Activated T-cell treated with anti-CD3 and anti-CD28 coated beads, Interleukin-2, amount 50 U/mL, for 48 hours (primary cell): ENCODE data around the gene USP36.

Experiments
- DNase-seq, 2 experiments: peaks; one replicate each; pipeline ENCODE4 v3.0.0-alpha.2; 2020

Gene USP36

DNA sequence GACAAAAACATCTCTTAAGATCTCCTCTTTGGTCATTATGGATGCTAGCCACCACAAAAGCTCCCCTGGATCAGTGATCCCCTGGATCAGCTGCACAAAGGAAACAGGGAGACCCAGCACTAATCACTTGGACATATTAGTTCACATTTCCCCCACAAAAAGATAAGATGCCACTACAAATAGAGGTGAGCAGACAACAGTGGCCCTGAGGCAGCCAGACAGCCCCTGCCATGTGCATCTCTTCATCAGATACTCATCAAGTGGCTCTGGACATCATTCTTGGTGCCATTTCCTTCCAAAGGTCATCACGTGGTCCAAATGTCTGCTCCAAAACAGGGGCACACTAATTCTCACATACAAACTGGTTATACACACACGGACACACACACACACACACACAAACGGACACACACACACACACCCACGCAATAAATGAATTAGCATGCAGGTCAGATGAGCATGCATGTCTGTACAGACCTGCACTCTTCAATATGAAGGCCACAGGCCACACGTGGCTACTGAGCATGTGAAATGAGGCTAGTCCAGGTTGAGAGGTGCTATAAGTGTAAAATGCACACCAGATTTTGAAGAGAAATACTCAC lies 4.1 kb downstream of the USP36 start:
- DNase-seq, result no peak

DNA sequence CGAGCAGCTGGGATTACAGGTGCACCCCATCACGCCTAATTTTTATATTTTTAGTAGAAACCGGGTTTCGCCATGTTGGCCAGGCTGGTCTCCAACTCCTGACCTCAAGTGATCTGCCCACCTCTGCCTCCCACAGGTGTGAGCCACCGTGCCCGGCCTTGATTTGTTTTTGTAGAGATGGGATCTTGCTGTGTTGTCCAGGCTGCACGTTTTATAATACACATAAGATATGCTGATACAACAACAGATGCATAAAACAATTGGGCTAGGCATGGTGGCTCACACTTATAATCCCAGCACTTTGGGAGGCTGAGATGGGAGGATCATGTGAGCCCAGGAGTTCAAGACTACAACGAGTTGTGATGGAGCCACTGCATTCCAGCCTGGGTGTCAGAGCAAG lies 6.0 kb downstream of the USP36 start:
- no peak for DNase-seq

DNA sequence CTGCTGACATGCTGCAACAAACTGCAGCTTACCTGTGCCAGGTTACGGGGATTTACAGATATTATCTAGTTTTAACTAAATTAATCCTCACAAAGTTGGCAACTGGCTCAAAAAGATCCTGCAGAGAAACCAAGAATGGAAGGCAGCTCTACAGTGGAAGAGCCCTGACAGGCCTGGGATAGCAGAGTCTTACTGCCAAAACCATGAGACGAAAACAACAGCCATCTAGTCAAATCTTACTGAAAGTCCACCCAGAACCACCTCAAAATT lies 8.1 kb downstream of the USP36 start:
- no peak for DNase-seq

DNA sequence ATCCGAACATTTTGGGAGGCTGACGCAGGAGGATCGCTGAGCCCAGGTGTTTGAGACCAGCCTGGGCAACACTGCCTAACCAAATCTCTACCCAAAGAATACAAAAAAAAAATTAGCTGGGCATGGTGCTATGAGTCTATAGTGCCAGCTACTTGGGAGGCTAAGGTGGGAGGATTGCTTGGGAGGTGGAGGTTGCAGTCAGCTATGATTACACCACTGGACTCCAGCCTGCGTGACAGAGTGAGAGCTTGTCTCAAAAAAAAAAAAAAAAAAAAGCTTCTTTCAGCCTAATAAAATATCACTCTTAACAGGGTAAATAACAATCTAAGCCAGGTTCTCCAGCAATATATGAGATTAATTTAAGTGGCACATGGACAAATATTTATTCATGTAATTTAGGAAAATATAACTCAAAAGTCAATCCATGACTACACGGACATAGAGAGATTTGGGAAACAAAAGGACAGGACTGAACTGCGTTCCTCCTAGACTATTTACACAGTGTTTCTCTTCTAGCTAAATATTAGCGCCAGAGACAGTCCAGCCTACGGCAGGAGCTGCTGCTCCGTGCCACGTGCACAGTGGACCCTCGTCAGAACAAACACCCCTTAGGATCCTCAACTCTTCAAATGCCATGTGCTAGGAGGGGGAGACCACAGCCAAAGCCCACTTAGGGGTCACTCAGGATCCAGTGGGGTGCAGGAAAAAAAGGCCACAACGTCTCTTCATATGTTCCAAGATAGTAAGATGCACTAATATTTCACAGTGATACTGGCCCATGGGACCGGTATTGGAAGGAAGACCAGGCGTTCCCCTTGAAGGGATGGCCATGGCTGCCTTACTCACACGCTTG lies 8.7 kb downstream of the USP36 start:
- no peak for DNase-seq

DNA sequence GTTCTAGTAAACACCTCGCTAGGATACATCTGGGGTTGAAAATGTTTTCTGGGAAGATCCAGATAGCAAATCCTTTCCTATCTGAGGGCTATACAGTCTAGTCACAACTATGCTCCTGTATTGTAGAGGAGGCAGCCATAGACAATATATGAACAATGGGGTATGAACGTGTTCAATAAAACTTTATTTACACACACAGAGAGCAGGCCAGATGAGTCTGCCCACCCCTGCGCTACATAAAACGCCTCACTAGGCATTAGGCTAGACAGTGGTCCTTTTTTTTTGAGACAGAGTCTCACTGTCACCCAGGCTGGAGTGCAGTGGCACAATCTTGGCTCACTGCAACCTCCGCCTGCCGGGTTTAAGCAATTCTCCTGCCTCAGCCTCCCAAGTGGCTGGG lies 11.1 kb downstream of the USP36 start:
- no peak for DNase-seq

DNA sequence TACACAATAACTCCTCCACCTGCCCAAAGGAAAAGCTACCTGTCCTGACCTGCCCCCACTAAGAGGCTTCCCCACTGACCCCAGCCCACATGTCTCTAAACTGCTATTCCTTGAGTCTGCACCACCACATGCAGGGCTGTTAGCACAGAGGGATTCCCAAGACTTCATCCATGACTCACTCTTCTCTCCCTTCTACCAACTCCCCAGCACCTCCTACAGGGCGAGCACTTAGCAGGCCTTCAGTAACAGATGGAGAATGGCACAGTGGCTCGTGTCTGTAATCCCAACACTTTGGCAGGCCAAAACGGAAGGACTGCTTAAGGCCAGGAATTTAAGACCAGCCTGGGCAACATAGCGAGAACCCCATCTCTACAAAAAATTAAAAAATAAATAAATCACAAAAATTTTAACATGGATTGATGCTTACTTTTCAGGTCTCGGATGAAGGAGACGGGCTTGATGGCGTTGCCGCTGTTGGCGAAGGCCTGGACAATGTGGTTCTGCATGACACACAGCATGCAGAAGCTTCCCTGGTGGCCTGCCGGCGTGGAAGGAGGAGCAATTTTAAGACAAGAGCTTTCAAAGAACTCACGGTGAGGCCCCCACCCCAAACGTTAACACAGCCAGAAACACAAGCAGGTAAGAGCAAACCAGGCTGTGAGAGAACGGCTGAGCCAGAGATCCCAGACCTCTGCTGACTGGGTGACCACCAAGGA lies 12.0 kb downstream of the USP36 start:
- DNase-seq, result no peak

DNA sequence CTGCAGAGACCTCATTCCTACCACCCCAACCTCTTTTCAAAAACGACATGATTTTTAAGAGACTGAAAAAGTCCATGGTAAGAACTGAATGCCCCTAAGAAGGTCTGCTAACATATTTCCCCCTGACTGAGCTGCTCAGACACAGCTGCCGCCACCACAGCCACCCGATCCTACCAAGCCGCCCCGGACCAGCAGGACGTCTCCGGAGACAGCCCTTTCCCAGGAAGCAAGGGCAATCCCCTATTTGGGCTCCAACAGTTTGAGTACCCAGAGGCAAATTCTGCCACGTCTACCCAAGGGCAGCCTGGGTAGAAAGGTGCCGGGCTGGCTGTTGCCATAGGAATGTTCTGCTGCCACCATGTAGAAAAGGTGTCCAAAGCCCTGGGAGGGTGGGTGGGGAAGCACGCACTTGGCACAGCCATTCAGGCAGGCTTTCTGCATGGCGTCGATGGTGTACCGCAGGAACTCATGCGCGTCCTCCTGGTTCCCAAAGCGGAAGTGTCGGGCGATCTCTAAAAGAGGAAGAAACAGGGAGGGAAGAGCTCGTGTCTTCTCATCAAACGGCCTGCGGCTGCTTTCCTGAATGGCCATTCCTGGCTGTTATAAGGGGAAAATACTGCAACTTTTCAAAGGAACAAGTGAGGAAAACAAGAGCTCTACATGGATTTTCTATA lies 13.6 kb downstream of the USP36 start:
- DNase-seq, result no peak

DNA sequence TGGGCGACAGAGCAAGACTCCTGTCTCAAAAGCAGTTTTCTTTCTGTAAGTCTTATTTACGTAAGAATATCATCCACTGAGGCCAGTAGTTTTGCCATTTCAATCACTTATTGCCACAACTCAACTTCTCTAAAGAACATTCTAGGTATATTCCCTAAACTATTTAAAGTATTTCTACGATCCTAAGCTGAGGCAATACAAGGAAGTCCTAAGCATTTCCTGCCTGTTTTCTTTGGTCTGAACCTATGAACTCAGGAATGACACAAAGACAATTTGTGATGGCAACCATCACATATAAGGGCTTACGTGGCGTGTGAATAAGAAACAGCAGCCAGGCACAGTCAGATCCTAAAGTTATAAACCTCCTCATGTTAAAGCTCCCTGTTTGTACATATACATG lies 14.2 kb downstream of the USP36 start:
- DNase-seq, result no peak

DNA sequence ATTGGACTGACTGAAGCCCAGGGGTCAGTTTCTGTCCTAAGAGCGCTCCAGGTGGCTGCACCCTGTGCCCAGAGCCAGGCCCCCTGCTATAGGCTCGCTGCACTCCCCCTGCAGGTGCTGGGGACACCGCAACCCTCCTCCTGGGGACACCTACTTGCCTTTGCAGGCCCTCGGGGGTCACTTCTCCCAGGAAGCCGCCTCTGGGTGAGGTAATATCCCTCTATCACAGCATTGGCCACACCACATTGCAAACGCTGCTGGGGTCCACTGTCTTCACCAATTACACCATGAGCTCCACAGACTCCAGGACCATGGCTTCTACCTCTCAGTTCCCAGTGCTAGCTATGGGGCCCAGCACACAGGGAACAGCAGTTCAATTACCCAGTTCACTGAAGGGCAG lies 14.9 kb downstream of the USP36 start:
- no peak for DNase-seq

DNA sequence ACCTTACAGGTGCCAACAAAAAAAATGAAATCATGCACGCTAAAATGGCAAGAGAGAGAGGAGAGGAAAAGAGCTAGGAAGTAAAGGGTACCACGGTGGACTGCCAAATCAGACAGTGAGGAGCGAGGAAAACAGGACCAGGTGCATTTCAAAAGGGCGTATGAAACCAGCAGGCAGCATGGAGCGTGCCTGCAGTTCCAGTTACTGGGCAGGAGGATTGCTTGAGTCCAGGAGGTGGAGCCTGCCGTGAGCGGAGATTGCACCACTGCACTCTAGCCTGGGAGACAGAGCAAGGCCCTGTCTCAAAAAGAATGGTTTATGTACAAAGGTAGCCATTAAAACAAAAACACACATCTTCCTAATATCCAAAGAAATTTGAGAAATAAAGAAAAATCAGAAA lies 16.4 kb downstream of the USP36 start:
- DNase-seq, result no peak

DNA sequence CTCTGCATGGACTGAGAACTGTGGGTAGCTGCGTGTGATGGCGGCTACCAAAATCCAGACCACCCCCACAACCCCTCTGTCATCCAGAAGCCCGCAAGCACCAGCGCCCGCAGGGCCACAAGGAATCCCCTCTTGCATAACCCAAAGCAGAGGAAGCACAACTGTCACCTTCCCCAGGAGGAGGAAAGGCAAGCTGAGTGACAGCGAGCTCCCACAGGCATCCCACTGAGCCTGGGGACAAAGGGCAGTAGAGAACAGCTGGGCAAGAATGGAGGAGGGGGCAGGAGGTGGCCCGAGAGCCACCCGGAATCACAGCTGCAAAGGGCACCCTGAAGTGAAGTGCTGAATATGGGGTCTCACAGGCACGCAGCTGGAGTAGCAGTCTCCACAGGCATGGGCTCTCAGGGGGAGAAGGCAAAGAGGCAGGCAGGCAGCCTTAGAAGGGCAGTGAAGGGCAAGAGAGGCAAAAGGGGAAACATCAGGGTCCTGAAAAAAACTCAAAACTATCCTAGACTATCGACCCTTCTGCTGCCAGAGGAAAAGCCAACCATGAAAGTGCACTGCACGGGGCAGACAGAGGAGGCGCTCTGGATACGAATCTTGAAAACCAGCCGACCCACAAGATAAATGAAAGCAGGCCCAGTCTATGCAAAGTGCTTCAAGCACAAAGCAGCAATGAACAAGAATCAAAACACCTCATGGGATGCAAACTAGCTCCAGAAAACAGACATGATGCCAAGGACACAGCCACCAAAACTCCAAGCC lies 17.1 kb downstream of the USP36 start:
- no peak for DNase-seq

DNA sequence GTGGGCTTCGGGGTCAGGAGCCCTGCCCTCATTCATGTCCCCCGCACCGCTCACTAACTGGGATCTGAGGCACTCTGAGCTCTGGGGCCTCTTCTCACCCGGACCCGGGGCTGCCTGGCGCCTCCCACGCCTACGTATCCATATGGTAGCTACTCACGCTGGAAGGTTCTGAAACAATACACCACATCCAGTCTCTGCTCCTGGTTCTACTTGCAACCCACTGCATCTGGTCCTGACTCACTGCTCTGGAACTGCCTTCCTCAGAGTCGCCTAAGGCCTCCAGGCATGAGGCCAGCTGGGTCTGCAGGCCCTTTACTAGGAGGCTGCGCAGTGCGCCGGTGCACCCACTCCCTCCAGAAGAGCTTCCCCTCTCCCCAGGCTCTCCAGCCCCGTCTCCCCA lies 18.1 kb downstream of the USP36 start:
- no peak for DNase-seq

DNA sequence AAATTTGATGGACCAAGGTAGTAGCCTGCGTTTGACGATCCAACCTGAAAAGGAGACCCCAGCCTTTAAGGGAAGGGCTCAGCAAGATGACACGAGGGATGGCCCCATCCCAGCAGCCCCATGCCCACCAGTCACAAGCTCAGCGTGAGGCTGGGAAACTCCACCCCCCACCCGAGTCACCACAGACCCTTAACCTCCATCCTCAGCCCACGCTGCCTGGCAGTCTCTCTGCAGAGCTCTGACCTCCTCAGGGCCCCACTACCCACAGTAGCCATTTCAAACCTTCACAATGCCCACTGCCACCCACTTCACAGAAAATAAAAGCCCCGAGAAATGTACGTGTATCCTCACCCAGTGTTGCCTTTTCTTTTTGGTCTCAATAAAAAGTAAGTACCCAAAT lies 18.7 kb downstream of the USP36 start:
- DNase-seq, result no peak

DNA sequence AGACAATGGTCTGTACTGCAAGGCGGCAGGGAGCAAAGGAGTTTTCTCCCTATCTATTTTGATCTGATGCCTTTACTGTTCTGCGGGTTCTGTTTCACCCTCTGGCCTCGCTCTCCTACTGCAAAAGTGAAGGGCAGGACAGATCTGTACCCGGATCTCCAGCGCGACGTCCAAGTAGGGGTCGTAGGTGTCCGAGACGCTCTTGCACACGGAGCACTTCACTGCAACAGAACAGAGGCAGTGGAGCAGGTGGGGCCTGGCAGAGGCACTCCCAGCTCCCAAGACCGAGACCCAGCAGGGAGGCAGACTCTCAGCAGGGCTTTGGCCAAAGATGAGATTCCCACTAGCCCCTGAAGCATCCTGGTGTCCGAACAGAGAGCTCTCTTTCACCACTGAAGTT lies 19.8 kb downstream of the USP36 start:
- DNase-seq, result no peak

DNA sequence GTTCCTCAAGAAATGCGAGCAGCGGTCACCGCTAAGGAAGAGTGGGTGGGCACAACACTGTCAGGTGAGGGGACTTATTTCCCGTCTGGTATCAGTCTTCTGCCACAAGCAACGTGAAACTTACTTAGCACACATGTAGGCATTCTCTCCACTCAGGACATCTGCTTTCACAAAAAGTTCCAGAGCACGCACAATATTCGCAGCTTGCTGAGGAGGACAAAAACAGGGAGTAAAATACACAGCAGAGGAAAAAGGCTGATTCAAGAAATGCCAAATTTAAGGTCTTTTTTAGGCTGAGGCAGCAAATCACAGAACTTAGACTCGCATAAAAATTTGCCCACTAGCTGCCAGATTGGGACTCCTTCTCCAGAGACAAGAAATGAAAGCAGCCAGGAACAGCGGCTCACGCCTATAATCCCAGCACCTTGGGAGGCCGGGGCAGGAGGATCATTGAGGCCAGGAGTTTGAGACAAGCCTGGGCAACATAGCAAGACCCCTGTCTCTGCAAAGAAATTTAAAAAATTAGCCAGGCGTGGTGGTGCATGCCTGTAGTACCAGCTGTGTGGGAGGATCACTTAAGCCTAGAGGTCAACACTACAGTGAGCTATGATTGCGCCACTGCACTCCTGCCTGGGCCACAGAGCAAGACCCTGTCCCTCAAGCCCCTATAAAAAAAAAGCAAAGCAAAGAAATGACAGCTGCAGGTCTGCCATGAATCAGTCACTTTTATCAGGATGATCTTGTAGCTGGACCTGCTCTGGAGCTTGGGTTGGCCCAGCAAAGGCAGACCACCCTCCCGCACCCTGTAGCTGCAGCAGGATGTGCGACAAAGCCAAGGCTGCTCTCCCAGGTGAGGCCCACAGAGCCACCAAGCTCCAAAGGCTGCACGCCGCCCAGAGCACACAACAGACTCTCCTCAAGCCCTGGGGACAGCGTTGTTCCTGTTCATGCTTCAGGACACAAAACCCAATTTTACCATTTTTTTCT lies 20.5 kb downstream of the USP36 start:
- no peak for DNase-seq

DNA sequence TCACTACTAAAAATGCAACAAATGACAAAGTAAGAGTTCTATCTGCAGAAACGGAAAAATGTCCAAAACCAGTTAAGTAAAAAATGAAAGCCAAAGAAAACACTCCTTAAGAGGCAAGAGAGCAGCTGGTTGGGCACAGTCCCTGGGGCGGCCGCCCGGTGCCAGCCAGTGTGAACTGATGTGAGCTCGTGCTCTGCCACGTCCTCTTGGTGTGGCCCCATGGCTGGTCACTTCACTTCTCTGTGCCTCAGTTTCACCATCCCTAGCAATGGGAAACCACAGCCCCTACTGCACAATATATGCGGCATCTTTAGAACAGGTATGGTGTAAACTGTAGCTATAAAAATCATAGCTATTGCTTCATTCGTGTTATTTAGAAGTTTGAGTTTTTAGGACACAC lies 21.2 kb downstream of the USP36 start:
- DNase-seq, result no peak

DNA sequence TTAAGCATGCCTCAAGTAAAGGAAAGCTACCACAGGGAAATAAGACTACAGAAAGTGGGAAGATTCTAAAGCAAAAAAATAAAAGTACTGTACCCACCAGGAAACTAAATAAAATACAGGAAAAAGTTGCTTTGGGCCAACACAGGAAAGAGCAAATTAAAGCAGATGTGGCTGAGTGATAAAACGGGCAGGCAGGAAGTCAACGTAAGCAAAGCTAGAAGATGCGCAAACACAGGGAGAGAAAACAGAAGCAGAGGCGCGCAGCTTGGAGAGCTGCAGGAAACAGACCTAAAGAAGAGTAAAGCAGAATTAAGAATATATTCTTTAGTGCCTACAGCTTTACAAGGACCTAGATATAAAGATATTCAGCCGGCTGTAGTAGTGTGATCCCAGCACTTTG lies 21.7 kb downstream of the USP36 start:
- DNase-seq, result no peak

DNA sequence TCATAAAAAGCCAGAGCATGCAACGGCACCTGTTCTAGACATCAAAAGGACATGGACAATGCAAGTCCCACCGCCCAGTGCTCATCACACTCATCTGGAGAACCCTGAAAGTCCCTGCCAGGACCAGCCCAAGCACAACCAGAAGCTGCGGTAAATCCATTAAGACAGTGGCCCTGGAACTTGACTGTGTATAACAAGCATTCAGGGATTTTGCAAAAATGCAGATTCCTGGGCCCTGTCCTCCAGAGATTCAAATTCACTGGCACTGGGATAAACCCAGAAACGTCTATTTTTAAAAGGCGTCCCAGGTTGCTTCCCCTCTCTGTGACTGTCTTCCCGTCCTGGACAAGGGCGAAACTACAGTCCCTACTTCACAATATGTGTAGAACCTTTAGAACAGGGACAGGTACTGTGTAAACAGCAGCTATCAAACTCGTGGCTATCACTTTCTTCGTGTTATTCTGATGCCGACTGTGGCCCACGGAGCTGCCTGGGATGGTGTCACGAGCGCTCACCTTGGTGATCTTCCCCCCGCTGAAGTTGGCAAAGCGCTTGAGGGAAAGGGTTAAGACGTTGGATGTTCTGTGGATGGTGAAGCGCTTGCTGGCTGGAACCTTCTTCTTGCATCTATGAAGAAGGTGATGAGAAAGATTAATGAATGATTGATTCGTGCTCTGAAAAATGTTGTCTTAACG lies 22.3 kb downstream of the USP36 start:
- DNase-seq, result no peak

DNA sequence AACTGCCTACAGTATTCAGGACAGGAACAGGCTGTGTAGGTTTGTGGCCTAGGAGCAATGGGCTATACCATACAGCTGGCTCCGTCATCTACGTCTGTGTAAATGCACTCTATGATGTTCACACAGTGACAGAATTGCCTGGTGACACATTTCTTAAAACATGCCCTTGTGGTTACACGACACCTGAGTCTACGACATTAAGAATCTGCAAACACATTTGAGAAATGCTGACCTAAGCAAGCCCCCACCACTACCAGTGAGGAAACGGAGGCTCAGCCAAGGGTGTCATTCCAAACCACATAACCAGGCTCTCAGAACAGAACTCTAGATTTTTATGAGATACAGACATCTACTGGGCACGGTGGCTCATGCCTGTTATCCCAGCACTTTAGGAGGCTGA lies 23.5 kb downstream of the USP36 start:
- DNase-seq, result peak; percentile 71 to 75

DNA sequence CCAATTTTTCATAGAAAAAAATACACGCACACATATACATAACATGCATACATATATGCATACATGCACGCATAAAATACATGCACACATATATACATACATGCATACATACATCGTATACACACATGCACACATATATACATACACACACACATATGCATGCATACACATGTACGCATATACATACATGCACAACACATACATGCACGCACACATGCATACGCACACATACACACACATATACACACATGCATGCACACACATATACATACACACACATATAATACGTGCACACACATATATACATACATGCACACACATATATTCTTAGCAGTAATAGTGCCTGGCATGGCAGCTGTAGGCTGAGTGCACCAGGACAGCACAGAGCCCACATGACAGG lies 24.9 kb downstream of the USP36 start:
- DNase-seq, result no peak

DNA sequence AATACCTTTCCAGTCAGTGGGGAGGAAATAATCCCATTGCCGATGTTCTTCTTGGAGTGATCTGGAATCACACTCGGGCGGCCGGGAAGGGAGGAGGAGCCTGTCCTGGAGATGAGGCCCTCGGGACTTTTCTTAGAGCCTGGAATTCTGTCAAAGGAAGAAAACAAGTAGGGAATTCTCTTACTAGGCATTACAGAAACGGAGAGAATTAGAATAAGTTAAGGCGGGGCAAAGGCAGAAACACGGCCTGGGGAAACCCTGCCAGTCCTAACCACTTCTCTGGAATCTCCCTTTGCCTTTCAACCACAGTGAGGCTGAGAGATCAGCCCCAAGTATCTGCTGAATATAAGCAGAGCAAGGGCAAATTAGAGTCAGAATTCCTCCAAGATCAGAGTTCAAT lies 27.8 kb downstream of the USP36 start:
- DNase-seq, result no peak
